Subcutaneous abdominal adipose tissue (tissue), 5 donors: ENCODE results near the gene NUP85.

Experiments
- H3K27ac ChIP-seq: one replicate; pipeline ENCODE4 v1.7.0; 2013; ENCODE audit warnings: low read depth, mild to moderate bottlenecking, inconsistent platforms, low read length, moderate library complexity
- H3K27me3 ChIP-seq, 5 donors: one replicate each; pipeline ENCODE4 v1.7.0; 2013; ENCODE audit warnings: low read length in 5 of 5, inconsistent platforms in 1 of 5; ENCODE audit not compliant: control insufficient read depth in 5 of 5, insufficient read depth in 4 of 5
- H3K36me3 ChIP-seq, 5 donors: one replicate each; pipeline ENCODE4 v1.7.0; 2013; ENCODE audit warnings: low read length in 5 of 5; ENCODE audit not compliant: control insufficient read depth in 5 of 5, insufficient read depth in 5 of 5
- H3K4me1 ChIP-seq, 5 donors: one replicate each; pipeline ENCODE4 v1.7.0; 2013; ENCODE audit warnings: low read length in 5 of 5, mild to moderate bottlenecking in 3 of 5, moderate library complexity in 1 of 5; ENCODE audit not compliant: control insufficient read depth in 5 of 5, insufficient read depth in 5 of 5
- H3K4me3 ChIP-seq, 5 donors: one replicate each; pipeline ENCODE4 v1.7.0; 2013; ENCODE audit warnings: low read length in 5 of 5, low read depth in 1 of 5
- H3K9ac ChIP-seq, 5 donors: one replicate each; pipeline ENCODE4 v1.7.0; 2013; ENCODE audit warnings: low read length in 5 of 5, mild to moderate bottlenecking in 4 of 5, moderate library complexity in 3 of 5
- H3K9me3 ChIP-seq, 5 donors: one replicate each; pipeline ENCODE4 v1.7.0; 2013; ENCODE audit warnings: low read length in 5 of 5; ENCODE audit not compliant: control insufficient read depth in 5 of 5
- donor health status: healthy.
- donor health status: healthy.
- donor health status: healthy.
- donor health status: healthy.
- donor health status: healthy.

NUP85 gene

GRCh38 chr17:75178453-75178852, 27.0 kb upstream of the NUP85 start:
- H3K36me3 ChIP-seq, result peaks cover 2 to 51% (median 39%) of the 10 kb centered on the region in 5 donors
- H3K4me1 ChIP-seq, result peaks cover 2 to 26% (median 18%) of the 10 kb centered on the region in 5 donors

GRCh38 chr17:75181110-75181509, 24.4 kb upstream of the NUP85 start:
- H3K4me3 ChIP-seq, result peak overlapping the region; percentile 87 to 97 (median 90)
- no peaks in the 10 kb centered on the region for H3K27me3 ChIP-seq
- H3K36me3 ChIP-seq, result peaks cover 0 to 25% (median 16%) of the 10 kb centered on the region in 5 donors
- peak overlapping the region; percentile 92 for H3K27ac ChIP-seq
- no peaks in the 10 kb centered on the region for H3K9me3 ChIP-seq
- peaks cover 2 to 26% (median 20%) of the 10 kb centered on the region in 5 donors for H3K4me1 ChIP-seq
- H3K9ac ChIP-seq, result peak overlapping the region; percentile 60 to 97 (median 95)

More at GRCh38 chr17:75178453-75178852, 27.0 kb upstream of the NUP85 start:
- Histone ChIP-seq H3K9ac (no peak overlapping the region), H3K4me3 (no peak overlapping the region), H3K9me3 (no peaks in the 10 kb centered on the region), H3K27me3 (no peaks in the 10 kb centered on the region), H3K27ac (no peak overlapping the region)

GRCh38 chr17:75181608-75182318, 23.7 kb upstream of the NUP85 start:
- Histone ChIP-seq H3K9me3 (no peaks in the 10 kb centered on the region), H3K4me3 (peak overlapping the region; percentile 87 to 97 (median 90)), H3K36me3 (peaks cover 0 to 20% (median 12%) of the 10 kb centered on the region in 5 donors), H3K9ac (peak overlapping the region; percentile 60 to 97 (median 95)), H3K27me3 (no peaks in the 10 kb centered on the region), H3K4me1 (peaks cover 2 to 26% (median 20%) of the 10 kb centered on the region in 5 donors), H3K27ac (peak overlapping the region; percentile 92)

DNA sequence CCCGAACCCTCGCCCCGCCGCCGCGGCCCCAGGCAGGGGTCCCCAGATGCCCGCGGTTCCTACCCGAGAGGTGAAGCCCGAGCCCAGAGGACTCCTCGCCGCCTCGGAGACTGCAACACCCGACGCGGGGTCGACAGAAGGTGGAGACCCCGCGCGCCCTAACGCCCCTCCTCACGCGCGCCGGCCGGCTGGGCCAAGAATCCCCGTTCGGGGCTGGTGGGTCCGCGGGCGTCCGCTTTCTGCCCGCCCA, 23.2 kb upstream of the NUP85 start:
- peak overlapping the region; percentile 92 for H3K27ac ChIP-seq
- no peaks in the 10 kb centered on the region for H3K9me3 ChIP-seq
- H3K36me3 ChIP-seq, result peaks cover 0 to 18% (median 12%) of the 10 kb centered on the region in 5 donors
- H3K27me3 ChIP-seq, result no peaks in the 10 kb centered on the region
- H3K4me1 ChIP-seq, result peaks cover 2 to 26% (median 20%) of the 10 kb centered on the region in 5 donors
- peak overlapping the region in 4 of 5 donors; percentile 87 to 91 (median 88) for H3K4me3 ChIP-seq
- peak overlapping the region; percentile 60 to 97 (median 95) for H3K9ac ChIP-seq

DNA sequence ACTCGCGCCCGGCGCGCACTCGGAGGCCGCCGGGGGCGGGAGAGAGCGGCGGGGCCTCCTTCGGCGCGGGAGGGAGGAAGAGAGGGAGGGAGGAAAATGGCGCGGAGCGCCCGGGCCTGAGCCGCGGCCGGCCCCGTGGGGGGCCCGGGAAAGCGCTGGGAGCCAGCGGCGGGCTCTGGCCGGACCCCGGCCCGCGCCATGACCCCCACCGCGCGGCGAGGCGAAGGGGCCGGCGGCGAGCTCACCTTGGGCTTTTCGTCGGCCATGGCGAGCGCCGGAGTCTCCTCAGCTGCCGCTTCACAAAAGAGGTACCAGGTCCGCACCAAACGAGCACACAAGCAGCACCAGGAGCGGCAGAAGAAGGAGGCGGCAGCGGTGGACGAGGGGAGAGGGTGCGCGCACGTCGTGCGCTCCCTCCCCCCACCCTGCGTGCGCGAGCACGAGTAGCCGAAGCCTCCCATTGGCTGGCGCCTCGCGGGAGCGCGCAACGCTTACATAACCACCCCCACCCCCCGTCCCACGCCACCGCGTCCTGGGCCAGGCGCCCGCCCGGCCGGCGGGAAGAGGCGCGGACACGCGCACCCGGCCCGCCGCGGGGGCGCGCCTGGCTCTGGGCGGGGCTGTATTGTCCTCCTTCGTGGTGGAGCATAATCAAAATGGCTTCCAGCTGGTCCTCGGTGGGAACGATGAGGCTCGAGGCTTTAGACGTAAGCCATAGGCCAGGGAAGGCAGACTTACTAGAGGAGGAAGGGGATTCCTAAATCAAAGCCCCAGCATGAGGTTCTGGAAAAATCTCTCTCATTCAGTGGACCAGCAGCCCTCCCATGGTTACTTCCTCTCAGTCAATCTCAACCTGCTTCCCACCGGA, 22.7 kb upstream of the NUP85 start, which contains the start of gene SUMO2:
Gene SUMO2 (minus strand): TSS at position 391 of the 868 bp plus-strand sequence. CDS start 125 bp downstream, at position 266.
- no peaks in the 10 kb centered on the region for H3K9me3 ChIP-seq
- H3K4me3 ChIP-seq, result peak within 1 kb of the TSS; percentile 87 to 97 (median 90)
- peaks cover 0 to 13% (median 8%) of the 10 kb centered on the region in 5 donors for H3K36me3 ChIP-seq
- H3K27ac ChIP-seq, result peak within 1 kb of the TSS; percentile 92
- peaks cover 2 to 26% (median 20%) of the 10 kb centered on the region in 5 donors for H3K4me1 ChIP-seq
- peak within 1 kb of the TSS; percentile 60 to 97 (median 95) for H3K9ac ChIP-seq
- H3K27me3 ChIP-seq, result no peaks in the 10 kb centered on the region

- Histone ChIP-seq H3K27ac (no peak overlapping the region), H3K4me1 (peaks cover 2 to 26% (median 20%) of the 10 kb centered on the region in 5 donors), H3K9me3 (no peaks in the 10 kb centered on the region), H3K9ac (no peak overlapping the region), H3K36me3 (peaks cover 0 to 5% (median 1%) of the 10 kb centered on the region in 5 donors), H3K4me3 (no peak overlapping the region), H3K27me3 (no peaks in the 10 kb centered on the region)
Measured at GRCh38 chr17:75183999-75184884, 21.2 kb upstream of the NUP85 start.

- H3K4me1 ChIP-seq, result peaks cover 0 to 2% (median 0%) of the 10 kb centered on the region in 5 donors
- no peaks in the 10 kb centered on the region for H3K27me3 ChIP-seq
- no peaks in the 10 kb centered on the region for H3K36me3 ChIP-seq
- H3K27ac ChIP-seq, result no peak overlapping the region
- no peaks in the 10 kb centered on the region for H3K9me3 ChIP-seq
- no peak overlapping the region for H3K9ac ChIP-seq
- H3K4me3 ChIP-seq, result no peak overlapping the region
Measured at GRCh38 chr17:75188614-75189013, 16.9 kb upstream of the NUP85 start.

DNA sequence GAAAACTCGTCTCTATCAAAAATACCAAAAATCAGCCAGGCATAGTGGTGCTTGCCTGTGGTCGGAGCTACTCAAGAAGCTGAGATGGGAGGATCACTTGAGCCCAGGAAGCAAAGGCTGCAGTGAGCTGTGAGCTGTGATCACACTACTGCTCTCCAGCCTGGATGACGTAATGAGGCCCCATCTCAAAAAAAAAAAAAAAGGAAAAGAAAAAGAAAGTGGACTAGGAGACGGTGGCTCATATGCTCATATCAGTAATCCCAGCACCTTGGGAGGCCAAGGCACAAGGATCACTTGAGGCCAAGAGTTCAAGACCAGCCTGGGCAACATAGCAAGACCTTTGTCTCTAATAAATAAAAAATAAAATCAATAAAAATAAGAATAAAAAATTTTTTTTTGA, 13.9 kb upstream of the NUP85 start:
- no peaks in the 10 kb centered on the region for H3K9me3 ChIP-seq
- no peaks in the 10 kb centered on the region for H3K27me3 ChIP-seq
- H3K36me3 ChIP-seq, result no peaks in the 10 kb centered on the region
- no peaks in the 10 kb centered on the region for H3K4me1 ChIP-seq
- no peak overlapping the region for H3K9ac ChIP-seq
- no peak overlapping the region for H3K4me3 ChIP-seq
- no peak overlapping the region for H3K27ac ChIP-seq

DNA sequence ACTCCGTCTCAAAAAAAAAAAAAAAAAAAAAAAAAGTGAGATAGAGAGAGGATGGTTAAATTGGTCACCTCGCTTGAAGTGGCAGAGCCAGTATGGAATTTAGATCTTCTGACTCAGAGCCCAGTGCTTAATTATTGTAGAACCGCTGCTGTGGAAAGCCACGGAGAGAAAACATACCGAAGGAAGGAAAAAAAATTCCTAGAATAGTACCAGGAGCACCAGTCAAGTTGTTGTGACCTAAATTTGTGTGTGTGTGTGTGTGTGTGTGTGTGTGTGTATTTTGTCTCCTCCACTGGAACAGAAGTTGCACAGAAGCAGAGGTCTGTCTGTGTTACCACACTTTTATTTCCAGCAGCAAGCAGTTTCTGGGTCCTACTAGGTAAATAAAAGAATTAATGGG, 10.6 kb upstream of the NUP85 start:
- Histone ChIP-seq H3K27me3 (no peaks in the 10 kb centered on the region), H3K36me3 (no peaks in the 10 kb centered on the region)

More for the DNA sequence above, 10.6 kb upstream of the NUP85 start:
- Histone ChIP-seq H3K9ac (no peak overlapping the region), H3K27ac (no peak overlapping the region), H3K4me3 (no peak overlapping the region), H3K9me3 (no peaks in the 10 kb centered on the region), H3K4me1 (no peaks in the 10 kb centered on the region)
